ENCODE results near the gene CYP26B1.

- no peak for TF ChIP-seq CTCF (IDR thresholded peaks at IDR 0.05)
- TF ChIP-seq USF2 (CRISPR knock-in tag; IDR thresholded peaks at IDR 0.05) = no peak
- no peak for TF ChIP-seq FOXJ3 (CRISPR knock-in tag; IDR thresholded peaks at IDR 0.05; ENCODE audit: borderline replicate concordance)
- TF ChIP-seq AR (CRISPR knock-in tag; IDR thresholded peaks at IDR 0.05) = no peak
- TF ChIP-seq MAX (CRISPR knock-in tag; IDR thresholded peaks at IDR 0.05) = no peak
- no peak for TF ChIP-seq ETV6 (CRISPR knock-in tag; IDR thresholded peaks at IDR 0.05)
Observed at GRCh38 chr2:72185206-72185605, 37.5 kb upstream of the CYP26B1 start.

Data from WTC11 (cell line).